NCI-H1694 treated with DMSO at 0.1 percent for 48 hours (cell line): ENCODE data around the gene TTLL11.

Experiments
- DNase-seq: peaks from one replicate; lab custom pipeline; 2025; lab: John Stamatoyannopoulos, UW

TTLL11 gene

DNA sequence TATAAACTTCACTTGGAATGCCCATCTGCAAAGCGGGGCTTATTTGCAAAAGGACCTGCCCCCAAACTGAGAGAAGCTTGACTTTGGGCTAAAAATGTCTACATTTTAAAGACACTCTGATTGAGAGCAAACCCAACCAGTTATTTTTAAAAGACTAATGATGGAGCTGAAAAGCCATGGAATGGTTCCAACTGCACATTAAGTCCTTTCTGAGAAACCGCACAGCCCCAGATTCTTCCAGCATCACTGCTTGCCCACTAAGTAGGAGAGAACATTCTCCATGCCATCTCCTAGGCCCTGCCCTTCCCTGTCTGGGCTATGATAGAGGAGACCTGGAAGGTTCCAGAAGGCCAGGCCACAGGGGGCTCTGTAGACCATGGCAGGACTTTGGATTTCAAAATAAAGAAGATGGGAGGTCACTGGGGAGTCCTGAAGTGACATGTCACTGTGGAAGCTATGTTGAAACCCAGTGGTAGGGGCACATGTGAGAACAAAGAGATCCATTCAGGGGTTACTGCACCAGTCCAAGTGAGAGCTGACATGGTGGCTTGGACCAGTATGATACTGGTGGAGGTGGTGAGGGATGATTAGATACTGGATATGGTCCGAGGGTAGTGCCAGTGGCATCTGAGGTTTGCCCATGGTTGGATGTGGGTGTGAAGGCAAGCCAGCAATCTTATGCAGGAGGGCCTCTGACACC is 262.5 kb downstream of the TTLL11 start:
- DNase-seq: no peak

- DNase-seq: no peak
Observed at GRCh38 chr9:121827251-121827967, 265.7 kb downstream of the TTLL11 start.

GRCh38 chr9:121826711-121827110 is 266.4 kb downstream of the TTLL11 start:
- DNase-seq: no peak

- no peak for DNase-seq
Observed at GRCh38 chr9:121825031-121825691, 267.9 kb downstream of the TTLL11 start.

DNA sequence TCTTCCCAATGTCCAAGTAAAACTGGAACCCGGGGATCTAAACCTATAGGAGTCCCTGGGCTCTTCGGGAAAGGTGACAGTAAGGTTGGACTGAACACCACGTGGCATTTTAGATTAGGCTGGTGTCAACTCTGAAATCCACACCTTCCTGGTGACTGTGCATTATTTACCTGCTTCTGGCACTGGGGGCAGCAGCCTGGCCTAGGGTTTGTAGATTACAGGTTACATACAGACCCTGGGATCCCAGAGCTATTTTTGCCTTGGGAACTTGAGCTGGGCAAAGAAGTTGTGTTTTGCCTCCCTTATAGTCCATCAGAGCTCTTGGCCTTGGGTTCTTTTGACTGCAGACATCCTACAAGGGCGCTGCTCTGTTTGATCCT is 268.5 kb downstream of the TTLL11 start:
- DNase-seq: no peak

DNA sequence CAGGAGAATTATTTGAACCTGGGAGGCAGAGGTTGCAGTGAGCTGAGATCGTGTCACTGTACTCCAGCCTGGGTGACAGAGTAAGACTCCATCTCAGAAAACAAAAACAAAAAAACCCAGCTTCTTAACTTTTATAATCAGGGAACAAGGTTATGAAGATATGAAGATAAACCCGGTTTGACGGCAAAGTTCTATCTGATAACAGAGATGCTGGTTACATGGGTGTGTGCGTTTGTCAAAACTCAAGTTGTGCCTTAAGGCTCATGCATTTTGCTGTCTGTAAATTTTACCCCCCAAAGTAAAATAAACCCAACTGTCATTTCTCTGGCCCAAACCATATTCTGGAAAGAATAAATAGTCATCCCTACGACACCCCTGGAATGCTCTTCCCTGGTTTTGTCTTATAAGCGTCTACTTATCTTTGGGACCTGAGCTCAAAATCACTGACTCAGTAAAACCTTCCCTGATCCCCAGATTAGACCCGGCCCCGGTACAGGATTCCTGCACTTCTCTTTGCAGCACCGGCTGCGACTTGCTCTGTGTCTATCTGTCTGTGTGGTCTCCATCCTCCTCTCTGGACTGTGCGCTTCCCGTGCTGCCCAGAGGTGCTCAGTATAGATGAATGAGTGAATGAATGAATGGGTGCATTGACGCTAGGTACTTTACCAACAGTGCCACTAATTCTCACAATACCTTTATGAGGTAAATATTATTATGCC is 269.5 kb downstream of the TTLL11 start:
- DNase-seq: no peak

DNA sequence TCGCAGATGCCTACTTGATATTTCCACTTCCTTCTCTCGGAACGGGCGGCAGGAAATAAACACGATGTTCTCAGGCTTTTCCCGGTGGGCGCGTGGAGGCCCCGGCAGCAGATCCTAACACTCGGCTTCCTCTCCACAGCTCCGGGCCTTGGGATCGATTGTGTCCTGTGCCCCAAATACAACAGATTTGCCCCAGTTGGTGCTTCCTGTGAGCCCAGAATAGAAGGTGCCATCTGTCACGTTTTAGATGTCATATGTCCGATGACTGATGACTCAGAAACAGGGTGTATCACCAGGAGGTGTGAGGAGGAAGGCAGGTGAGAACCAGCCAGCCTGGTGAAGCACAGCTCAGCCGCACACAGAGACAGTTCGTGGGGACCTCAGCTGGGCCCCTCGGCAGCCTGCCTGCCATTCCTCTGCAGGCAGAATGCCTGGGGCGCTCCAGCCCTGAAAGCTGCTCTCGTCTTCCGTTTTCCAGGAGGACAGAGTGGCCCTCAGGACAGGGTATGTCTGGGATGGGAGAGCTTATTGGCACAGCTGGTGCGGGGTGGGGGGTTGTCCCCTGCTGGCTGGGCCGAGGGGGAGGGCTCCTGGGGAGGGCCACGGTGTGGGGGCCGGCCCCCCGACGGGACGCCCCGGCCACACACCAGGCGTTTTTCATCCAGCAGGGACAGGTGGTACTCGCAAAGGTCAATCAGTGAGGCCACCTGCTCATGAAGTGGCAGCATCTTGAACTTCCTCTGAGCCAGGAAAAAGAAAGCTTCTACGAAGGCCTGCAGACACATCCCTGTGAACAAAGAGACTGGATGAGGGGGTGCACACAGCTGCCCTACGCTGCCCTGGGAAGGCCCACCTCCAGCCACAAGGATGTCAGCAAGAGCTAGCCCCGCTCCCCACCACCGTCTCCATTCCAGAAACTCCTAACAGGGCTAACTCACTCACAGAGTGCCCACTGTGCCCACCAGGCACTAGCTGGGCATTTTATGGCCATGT is 270.7 kb downstream of the TTLL11 start:
- DNase-seq: peak; percentile 57

GRCh38 chr9:121821326-121821725 is 271.8 kb downstream of the TTLL11 start:
- DNase-seq: no peak

- DNase-seq: no peak
Observed at GRCh38 chr9:121820286-121821005, 272.7 kb downstream of the TTLL11 start.

GRCh38 chr9:121819428-121820231 is 273.5 kb downstream of the TTLL11 start:
- peak; percentile 21 for DNase-seq

DNA sequence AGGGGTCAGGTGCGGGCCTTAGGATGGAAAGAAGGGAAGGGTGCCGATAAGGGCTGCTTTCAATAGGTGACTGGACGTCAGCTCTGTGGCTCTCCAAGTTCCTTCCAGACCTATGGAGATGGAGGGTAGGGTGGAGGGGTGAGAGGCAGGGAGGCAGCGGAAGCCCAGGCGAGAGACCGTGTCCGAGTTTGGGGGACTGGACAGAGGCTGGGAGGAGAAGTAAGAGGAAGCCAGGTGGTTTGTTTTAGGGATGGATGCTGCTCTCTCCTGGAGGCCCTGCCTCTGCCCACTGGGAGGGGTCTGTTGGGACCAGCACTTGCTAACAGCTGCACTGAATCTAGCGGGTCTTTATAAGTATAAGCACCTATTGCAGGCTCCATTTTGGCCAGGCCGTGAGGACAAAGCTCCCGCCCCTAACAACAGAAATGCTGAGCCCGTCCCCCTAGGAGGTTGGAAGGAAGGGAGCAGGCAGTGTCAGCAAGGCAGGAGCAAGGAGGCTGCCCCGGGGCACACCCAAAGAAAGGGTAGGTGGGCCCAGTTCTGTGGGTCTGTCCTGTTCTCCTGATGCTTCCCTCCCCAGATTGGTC is 274.2 kb downstream of the TTLL11 start:
- DNase-seq: no peak

DNA sequence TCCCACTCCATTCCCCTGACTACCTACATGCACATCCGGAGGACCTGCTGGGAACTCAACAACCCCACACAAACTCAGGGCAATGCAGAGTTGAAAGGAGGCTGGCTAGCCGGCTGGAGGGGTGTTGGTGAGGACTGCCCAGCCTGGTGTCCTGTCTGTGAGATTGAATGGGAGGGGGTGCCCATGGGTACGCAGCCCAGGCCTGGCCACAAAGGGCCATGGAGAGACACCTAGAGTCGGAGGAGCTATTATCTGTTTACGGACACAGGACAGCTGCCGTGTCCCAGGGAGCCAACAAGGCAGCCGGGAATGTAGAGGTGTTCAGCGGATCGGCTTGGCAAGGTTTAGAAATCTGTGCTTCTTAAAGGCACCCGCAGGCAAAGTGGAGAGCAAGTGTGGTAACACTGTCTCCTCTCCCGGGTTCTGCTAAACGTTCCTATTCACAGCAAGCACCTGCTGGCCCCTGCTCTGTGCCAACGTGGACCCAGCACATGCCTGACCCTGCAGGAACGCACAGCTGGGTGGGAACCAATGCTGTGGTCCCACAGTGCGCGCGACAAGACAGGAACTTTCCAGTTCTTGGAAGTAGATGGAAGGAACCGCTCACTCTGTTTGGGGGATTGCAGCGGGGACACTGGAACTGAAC is 275.0 kb downstream of the TTLL11 start:
- DNase-seq: no peak

DNA sequence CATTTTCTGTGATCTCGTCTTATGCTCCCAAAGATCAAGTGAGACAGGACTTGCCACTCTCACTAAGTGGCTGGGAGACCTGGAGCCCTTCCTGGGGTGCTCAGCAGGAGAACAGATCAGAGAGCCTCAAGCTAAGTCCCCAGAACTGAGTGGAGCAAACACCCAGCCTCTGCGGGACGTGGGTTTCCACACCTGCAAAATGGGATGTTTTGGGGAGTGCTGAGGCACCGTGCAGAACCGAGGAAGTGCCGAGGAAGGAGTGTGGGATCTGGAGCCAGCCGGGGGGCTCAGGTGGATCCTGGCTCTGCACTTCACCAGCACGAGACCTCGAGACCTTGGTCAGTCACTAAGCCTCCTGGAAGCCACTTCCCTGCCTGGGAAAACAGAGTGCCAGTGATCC is 275.6 kb downstream of the TTLL11 start:
- no peak for DNase-seq

- DNase-seq: no peak
Observed at GRCh38 chr9:121816845-121817450, 276.2 kb downstream of the TTLL11 start.

DNA sequence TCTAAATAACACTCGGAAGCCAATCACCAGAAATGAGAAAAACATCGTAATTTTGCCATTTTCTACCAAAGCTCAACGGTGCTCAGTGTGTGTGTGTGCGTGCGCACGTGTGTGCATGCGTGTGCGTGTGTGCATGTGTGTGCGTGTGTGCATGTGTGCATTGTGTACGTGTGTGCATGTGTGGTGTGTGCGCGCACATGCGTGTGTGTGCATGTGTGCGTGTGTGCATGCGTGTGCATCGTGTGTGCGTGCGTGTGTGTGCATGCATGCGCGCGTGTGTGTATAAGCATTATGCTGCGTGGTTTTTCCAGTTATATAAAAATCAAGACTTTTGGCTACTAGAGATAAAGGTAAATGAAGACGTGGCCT is 276.7 kb downstream of the TTLL11 start:
- DNase-seq: no peak

DNA sequence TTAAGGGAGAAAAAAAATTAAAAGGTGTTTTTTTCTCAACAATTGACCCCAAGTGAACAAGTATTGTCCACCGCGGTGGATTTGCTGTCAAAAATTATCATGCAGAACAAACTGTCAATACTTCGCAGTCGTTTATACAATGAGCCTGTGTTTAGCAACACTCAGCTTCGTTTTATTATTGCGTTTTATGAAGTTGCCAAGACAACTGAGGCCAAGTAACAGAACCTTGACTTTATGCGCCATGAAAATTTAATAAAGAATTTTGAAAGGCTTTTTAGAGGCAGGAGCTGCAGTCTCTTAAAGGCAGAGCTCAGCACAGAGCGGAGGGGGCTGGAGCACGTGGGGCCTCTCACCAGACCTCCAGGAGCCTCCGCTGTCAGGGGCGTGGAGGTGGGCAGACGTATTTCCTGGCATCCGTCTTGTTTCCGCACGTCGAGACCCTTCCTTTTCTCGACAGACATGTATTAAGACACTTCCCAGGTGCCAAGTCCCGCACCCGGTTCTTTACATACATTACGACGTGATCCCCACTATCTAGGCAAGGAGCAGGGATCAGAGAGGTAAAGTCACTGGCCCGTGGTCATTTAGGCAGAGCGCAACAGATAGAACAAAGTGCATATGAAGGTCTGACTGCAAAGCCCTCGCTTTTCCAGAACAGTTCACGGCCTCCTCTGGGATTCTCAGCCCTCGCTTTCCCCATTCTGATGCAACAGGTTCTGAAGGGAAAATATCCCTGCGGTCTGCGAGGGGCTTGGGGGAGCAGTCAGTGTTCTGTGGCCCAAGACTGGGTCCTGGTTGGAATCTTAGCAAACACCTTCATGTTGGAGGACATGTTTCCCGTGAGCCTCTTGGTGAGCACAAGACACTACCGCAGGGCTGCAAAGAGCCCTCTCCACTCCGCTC is 277.3 kb downstream of the TTLL11 start:
- no peak for DNase-seq

GRCh38 chr9:121815084-121815483 is 278.0 kb downstream of the TTLL11 start:
- DNase-seq: no peak
